Measurements from ENCODE around the gene TRAPPC10.

DNA sequence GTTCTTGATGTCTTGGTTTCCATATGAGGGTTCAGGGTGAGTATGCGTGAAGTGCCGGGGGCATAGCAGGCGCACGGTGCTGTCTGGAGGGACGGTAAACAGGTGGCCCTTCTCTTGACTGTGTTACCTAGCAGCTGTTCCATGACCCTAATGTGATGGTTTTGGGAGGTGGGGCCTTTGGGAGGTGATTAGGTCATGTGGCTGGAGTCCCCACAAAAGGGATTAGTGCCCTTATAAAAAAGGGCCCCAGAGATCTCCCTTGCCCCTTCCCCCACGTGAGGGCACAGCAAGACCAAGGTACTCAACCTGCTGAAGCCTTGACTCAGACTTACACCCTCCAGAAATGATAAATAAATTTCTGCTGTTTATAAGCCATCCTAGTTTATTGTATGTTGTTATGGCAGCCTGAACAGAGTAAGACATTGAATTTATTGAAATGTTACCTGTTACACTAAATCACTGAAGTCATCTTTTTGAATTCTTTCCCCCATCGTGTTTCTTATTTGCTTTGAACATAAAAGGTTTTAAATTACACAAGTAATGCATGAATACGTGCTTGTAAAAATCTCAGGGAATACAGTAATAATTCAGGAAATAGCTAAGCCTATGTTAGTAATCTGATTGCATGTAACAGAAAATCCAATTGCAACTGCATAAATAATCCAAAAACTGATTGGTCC, 15.6 kb downstream of the TRAPPC10 start:
- TF ChIP-seq, protein P1, sequence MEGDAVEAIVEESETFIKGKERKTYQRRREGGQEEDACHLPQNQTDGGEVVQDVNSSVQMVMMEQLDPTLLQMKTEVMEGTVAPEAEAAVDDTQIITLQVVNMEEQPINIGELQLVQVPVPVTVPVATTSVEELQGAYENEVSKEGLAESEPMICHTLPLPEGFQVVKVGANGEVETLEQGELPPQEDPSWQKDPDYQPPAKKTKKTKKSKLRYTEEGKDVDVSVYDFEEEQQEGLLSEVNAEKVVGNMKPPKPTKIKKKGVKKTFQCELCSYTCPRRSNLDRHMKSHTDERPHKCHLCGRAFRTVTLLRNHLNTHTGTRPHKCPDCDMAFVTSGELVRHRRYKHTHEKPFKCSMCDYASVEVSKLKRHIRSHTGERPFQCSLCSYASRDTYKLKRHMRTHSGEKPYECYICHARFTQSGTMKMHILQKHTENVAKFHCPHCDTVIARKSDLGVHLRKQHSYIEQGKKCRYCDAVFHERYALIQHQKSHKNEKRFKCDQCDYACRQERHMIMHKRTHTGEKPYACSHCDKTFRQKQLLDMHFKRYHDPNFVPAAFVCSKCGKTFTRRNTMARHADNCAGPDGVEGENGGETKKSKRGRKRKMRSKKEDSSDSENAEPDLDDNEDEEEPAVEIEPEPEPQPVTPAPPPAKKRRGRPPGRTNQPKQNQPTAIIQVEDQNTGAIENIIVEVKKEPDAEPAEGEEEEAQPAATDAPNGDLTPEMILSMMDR (IDR thresholded peaks at IDR 0.05; ENCODE audit: low read depth, low read length): no peak
- no peak for TF ChIP-seq EZH2phosphoT487 (IDR thresholded peaks at IDR 0.05; ENCODE audit: low read depth)

Data from OCI-LY3 (cell line).